Thymus (tissue), 11 donors: Measurements from ENCODE around the gene KLHL12. TPM values are rescaled to one million over a fixed set of nuclear protein-coding genes. Genes with fewer than 3 reads are reported as not detected.
"Not testable (repeated sequence)": the region's sequence is repeated elsewhere in the genome, so short reads cannot be mapped to it uniquely, and the experiment has no call there.

Source experiments
- DNase-seq, 9 donors: peaks; one replicate each; pipeline ENCODE4 v3.0.0-alpha.2; 2013; ENCODE audit warnings: low spot score in 9 of 9, low read depth in 6 of 9, missing footprints in 1 of 9
- H3K27ac ChIP-seq, 2 donors: one replicate each; pipeline ENCODE4 v1.5.1; 2013; ENCODE audit warnings: control low read depth in 1 of 2, low read depth in 1 of 2, low read length in 1 of 2, mild to moderate bottlenecking in 1 of 2, moderate library complexity in 1 of 2
- H3K27me3 ChIP-seq, 2 donors: one replicate each; pipeline ENCODE4 v1.5.1; 2013; ENCODE audit warnings: low read length in 1 of 2; ENCODE audit not compliant: control insufficient read depth in 2 of 2, insufficient read depth in 1 of 2
- H3K36me3 ChIP-seq, 2 donors: one replicate each; pipeline ENCODE4 v1.5.1; 2013; ENCODE audit warnings: low read length in 1 of 2, mild to moderate bottlenecking in 1 of 2, moderate library complexity in 1 of 2; ENCODE audit not compliant: control insufficient read depth in 2 of 2, insufficient read depth in 2 of 2
- H3K4me1 ChIP-seq, 2 donors: one replicate each; pipeline ENCODE4 v1.5.1; 2013; ENCODE audit warnings: low read length in 2 of 2; ENCODE audit not compliant: control insufficient read depth in 2 of 2, insufficient read depth in 2 of 2
- H3K4me3 ChIP-seq, 2 donors: one replicate each; pipeline ENCODE4 v1.5.1; 2013; ENCODE audit warnings: low read length in 2 of 2, control low read depth in 1 of 2, mild to moderate bottlenecking in 1 of 2
- H3K9me3 ChIP-seq, 2 donors: one replicate each; pipeline ENCODE4 v1.5.1; 2013; ENCODE audit warnings: low read length in 1 of 2, mild to moderate bottlenecking in 1 of 2; ENCODE audit not compliant: control insufficient read depth in 2 of 2, insufficient read depth in 1 of 2
- WGBS: extraction: QIAGEN DNeasy Blood & Tissue Kit; methylation state at CpG from one replicate; pipeline ENCODE4 v1.1.7; 2013; 5-methylcytosine and 5-hydroxymethylcytosine counted together
- polyA plus RNA-seq: library from polyadenylated mRNA; stranded (reverse); fragments of 200-250 nt; gene quantifications from one replicate; pipeline ENCODE4 v1.2.3, GENCODE V29; 2013
- total RNA-seq: library from RNA; stranded (reverse); fragments of 120-200 nt; gene quantifications from one replicate; pipeline ENCODE4 v1.2.4, GENCODE V29; 2013
- donor health status: healthy.

Gene KLHL12
- total and polyA plus RNA-seq, 2 donors: 20.6 to 25.2 TPM

GRCh38 chr1:202912476-202912875 lies 14.6 kb downstream of the KLHL12 start:
- H3K4me1 ChIP-seq, H3K4me3 ChIP-seq, DNase-seq, H3K9me3 ChIP-seq, H3K27ac ChIP-seq, H3K27me3 ChIP-seq: not testable (repeated sequence)
- peaks cover 57 to 85% of the 10 kb centered on the region in 2 donors for H3K36me3 ChIP-seq
- 88% methylated on average over 4 of the region's 4 CpGs for WGBS

DNA sequence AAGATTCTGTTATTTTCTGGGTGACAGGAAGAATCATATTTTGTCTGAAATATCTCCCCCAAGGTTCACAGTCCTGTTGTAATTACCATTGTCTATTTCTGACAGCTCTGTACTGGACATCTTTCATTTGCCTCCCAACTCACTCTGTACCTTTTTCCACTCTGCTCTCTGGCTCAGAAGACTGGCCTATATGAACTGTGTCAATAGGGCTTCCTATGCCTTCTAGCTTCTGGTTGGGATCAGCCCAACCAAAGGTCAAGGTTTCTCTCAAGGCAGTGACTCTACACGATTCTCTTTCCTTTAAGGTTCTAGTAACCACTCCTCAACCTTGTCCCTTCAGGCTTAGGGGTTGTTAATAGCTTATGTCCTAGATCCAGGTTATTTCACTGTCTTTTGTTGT lies 17.5 kb downstream of the KLHL12 start:
- H3K27me3 ChIP-seq: no peaks in the 10 kb centered on the region
- no peak overlapping the region for H3K4me3 ChIP-seq
- no peaks in the 10 kb centered on the region for H3K4me1 ChIP-seq
- H3K27ac ChIP-seq: no peak overlapping the region
- peaks cover 47 to 75% of the 10 kb centered on the region in 2 donors for H3K36me3 ChIP-seq
- H3K9me3 ChIP-seq: no peaks in the 10 kb centered on the region
- no peak for DNase-seq
- WGBS: 97% methylated on average over 1 of the region's 1 CpG

- H3K27ac ChIP-seq: no peak overlapping the region
- no peaks in the 10 kb centered on the region for H3K4me1 ChIP-seq
- no peaks in the 10 kb centered on the region for H3K9me3 ChIP-seq
- H3K36me3 ChIP-seq: peaks cover 46 to 70% of the 10 kb centered on the region in 2 donors
- DNase-seq: no peak
- WGBS: 98% methylated on average over 6 of the region's 6 CpGs
- H3K4me3 ChIP-seq: no peak overlapping the region
- H3K27me3 ChIP-seq: no peaks in the 10 kb centered on the region
Observed at GRCh38 chr1:202908998-202909397, 18.0 kb downstream of the KLHL12 start.

DNA sequence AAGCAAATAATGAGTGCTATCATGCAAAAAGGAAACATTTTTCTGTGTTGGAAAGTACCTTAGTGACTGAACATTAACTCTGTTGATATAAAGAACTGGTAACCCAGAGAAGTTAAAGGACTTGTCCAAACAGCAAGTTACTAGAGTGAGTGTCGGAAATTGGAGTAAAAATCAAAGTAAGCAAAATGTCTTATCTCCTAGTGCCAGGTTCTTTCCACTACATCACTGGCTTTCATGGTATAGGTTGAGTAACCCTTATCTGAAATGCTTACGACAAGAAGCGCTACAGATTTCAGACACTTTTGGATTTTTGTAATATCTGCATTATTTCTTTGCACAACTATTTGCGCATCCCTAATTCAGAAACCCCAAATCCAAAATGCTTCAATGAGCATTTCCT lies 21.7 kb downstream of the KLHL12 start:
- no peak for DNase-seq
- peaks cover 34 to 51% of the 10 kb centered on the region in 2 donors for H3K36me3 ChIP-seq

GRCh38 chr1:202903808-202904207 lies 23.2 kb downstream of the KLHL12 start:
- not testable (repeated sequence) for H3K4me1 ChIP-seq, H3K4me3 ChIP-seq, DNase-seq, H3K9me3 ChIP-seq, H3K27ac ChIP-seq, H3K27me3 ChIP-seq
- over 99% methylated on average over 5 of the region's 5 CpGs for WGBS
- peaks cover 33 to 48% of the 10 kb centered on the region in 2 donors for H3K36me3 ChIP-seq

More for the DNA sequence above, 21.7 kb downstream of the KLHL12 start:
- no peak overlapping the region for H3K27ac ChIP-seq
- WGBS: 72% methylated on average over 4 of the region's 4 CpGs
- H3K27me3 ChIP-seq: no peaks in the 10 kb centered on the region
- no peaks in the 10 kb centered on the region for H3K4me1 ChIP-seq
- no peak overlapping the region for H3K4me3 ChIP-seq
- no peaks in the 10 kb centered on the region for H3K9me3 ChIP-seq

DNA sequence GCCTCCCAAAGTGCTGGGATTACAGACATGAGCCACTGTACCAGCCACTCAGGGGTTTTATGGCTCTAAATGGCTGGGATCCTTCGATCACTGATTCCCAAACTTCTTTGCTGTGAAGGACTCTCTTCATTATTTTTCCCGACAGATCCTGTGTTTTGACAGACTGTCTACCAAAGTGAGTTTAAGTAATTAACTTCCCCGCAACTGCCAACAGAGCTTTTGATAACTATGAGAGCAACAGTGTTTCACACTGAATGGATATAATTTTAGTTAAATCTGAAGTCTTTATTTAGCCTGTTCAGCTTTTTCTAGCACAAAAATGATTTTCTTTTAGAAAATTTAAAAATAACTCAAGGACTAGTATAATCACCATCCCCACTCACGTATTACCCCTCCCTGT lies 25.5 kb downstream of the KLHL12 start:
- no peak for DNase-seq
- Histone ChIP-seq H3K4me3 (no peak overlapping the region), H3K36me3 (peaks cover 26 to 42% of the 10 kb centered on the region in 2 donors), H3K9me3 (no peaks in the 10 kb centered on the region), H3K27me3 (no peaks in the 10 kb centered on the region), H3K4me1 (no peaks in the 10 kb centered on the region), H3K27ac (no peak overlapping the region)
- WGBS: 98% methylated on average over 4 of the region's 4 CpGs

GRCh38 chr1:202892501-202892900 lies 34.5 kb downstream of the KLHL12 start:
- Histone ChIP-seq H3K4me1 (peaks cover 5 to 6% of the 10 kb centered on the region in 2 donors), H3K4me3 (no peak overlapping the region), H3K27ac (no peak overlapping the region), H3K27me3 (no peaks in the 10 kb centered on the region), H3K36me3 (peaks cover 37 to 52% of the 10 kb centered on the region in 2 donors), H3K9me3 (no peaks in the 10 kb centered on the region)
- WGBS: 98% methylated on average over 7 of the region's 7 CpGs
- DNase-seq: no peak

- Histone ChIP-seq H3K36me3 (peaks cover 26 to 37% of the 10 kb centered on the region in 2 donors), H3K9me3 (no peaks in the 10 kb centered on the region), H3K27ac (no peak overlapping the region), H3K4me1 (peaks cover 5 to 6% of the 10 kb centered on the region in 2 donors), H3K27me3 (no peaks in the 10 kb centered on the region), H3K4me3 (no peak overlapping the region)
- DNase-seq: no peak
- WGBS: 97% methylated on average over 4 of the region's 4 CpGs
Observed at GRCh38 chr1:202890392-202890791, 36.6 kb downstream of the KLHL12 start.

DNA sequence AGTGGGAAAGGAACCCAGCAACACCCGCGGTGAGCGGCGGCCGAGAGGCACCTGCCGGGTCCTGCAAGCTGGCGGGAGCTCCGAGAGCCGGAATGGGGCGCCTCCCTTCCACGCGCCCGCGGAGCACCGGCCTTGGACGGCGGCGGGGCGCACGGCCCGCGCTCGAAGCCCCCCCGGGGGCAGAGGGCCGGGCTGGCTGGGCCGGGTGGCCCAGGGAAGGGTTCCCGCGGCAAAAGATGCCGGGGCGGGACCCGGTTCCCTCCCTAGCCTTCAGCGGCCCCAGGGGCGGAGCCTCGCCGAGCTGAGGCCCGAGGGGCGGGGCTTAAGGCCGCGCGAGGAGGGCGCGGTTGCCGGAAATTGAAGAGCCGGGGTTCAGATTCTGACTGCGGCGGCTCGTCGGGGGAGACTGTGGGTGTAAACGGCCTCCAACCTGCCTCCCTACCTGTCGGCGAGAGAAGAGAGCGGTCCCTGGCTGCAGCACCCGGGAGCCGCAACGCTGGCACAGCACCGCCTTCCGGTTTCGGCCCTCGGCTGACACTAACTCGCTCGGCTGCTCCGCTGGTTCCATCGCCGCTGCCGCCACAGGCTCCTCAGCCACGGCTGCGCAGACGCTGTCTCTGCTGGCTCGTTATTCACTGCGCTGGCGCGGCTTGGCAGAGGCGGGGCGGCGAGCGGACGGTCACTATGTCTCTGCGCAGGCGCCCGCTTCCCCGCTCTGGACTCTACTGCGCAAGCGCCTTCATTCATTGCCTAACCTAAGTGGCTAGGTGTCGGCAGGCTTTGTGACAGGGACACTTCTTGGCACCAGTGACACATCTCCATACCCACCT lies 38.3 kb downstream of the KLHL12 start, which contains the start of gene RABIF:
Gene RABIF (minus strand): TSS at position 619 of the 830 bp plus-strand sequence. CDS start 51 bp downstream, at position 568.
- peaks cover 14 to 33% of the 10 kb centered on the region in 2 donors for H3K36me3 ChIP-seq
- WGBS: under 1% methylated on average over 84 of the region's 84 CpGs

More for the DNA sequence above, 38.3 kb downstream of the KLHL12 start, which contains the start of gene RABIF:
- Histone ChIP-seq H3K27ac (peak within 1 kb of the TSS; percentile 97 to 99), H3K4me3 (peak within 1 kb of the TSS; percentile 86 to 93), H3K27me3 (no peaks in the 10 kb centered on the region), H3K9me3 (no peaks in the 10 kb centered on the region), H3K4me1 (peaks cover 6 to 8% of the 10 kb centered on the region in 2 donors)
- DNase-seq: peak; percentile 76 to 95 (median 86)
